HCT116 (cell line): ENCODE data around the gene HK2. TPM values are rescaled to one million over a fixed set of nuclear protein-coding genes. Genes with fewer than 3 reads are reported as not detected.

Source experiments
- ATAC-seq: fragments of 200-7000 bp; cut with Tn5 transposase; 2 replicates; pipeline ENCODE4 v1.9.1; 2020; ENCODE audit warnings: mild to moderate bottlenecking, moderate library complexity
- BruUV-seq: library from RNA; stranded (reverse); fragments of 400-500 nt; replicated peaks from 2 replicates; lab custom pipeline; 2021; lab: Mats Ljungman, UMichigan
- CTCF ChIA-PET: fragments of 300-600 bp; sonication (Branson Sonifier 250); formaldehyde crosslinking; loops from one replicate; lab custom pipeline; 2021; ENCODE audit warnings: antibody characterized with exemption; lab: Charles Lee
- POLR2A ChIA-PET: fragments of 300-600, 350-600 bp; sonication (Branson Sonifier 250); formaldehyde crosslinking; loops from one replicate; lab custom pipeline; 2021; ENCODE audit warnings: antibody characterized with exemption; lab: Charles Lee
- RAD21 ChIA-PET, 2 experiments: fragments of 300-600 bp; sonication (Branson Sonifier 250); formaldehyde crosslinking; loops; one replicate each; lab custom pipeline; 2023; ENCODE audit warnings: low total read pairs in 2 of 2; ENCODE audit not compliant: uncharacterized antibody in 2 of 2, unreplicated experiment in 2 of 2, low non-redundant PET in 1 of 2; lab: Charles Lee
- DNase-seq: peaks from one replicate; pipeline ENCODE4 v3.0.0-alpha.2; 2010; ENCODE audit warnings: low read depth, low spot score
- H2AFZ ChIP-seq: fragments of 200-600 bp; shearing (Covaris generic), sonication (generic); 2 replicates; pipeline ENCODE4 v1.6.1; 2017; ENCODE audit warnings: low read depth, mixed run types, mixed read lengths, antibody characterized with exemption, low read length; ENCODE audit not compliant: poor library complexity, severe bottlenecking
- H3K27ac ChIP-seq: 2 replicates; pipeline ENCODE4 v1.5.1; 2012; ENCODE audit warnings: low read depth, low read length
- H3K27me3 ChIP-seq: fragments of 200-600 bp; sonication (generic); 2 replicates; pipeline ENCODE4 v1.6.1; 2016; ENCODE audit warnings: mixed run types, low read length, mixed read lengths; ENCODE audit not compliant: insufficient read depth
- H3K36me3 ChIP-seq, 2 experiments: fragments of 200-500 bp in 1 of 2; fragments of 200-600 bp in 1 of 2; sonication (Bioruptor generic) in 1 of 2; sonication (generic) in 1 of 2; 2 replicates each; pipeline versions ENCODE4 v1.5.1 to v1.6.1; 2014 to 2016; ENCODE audit warnings: low read length in 2 of 2, inconsistent platforms in 1 of 2, mixed read lengths in 1 of 2, mixed run types in 1 of 2; ENCODE audit not compliant: insufficient read depth in 2 of 2, control insufficient read depth in 1 of 2
- H3K4me1 ChIP-seq, 2 experiments: fragments of 200-600 bp in 1 of 2; sonication (generic) in 1 of 2; 2 replicates each; pipeline versions ENCODE4 v1.5.1 to v1.6.1; 2012 to 2017; ENCODE audit warnings: low read length in 2 of 2, inconsistent platforms in 1 of 2, mild to moderate bottlenecking in 1 of 2, mixed read lengths in 1 of 2, mixed run types in 1 of 2, moderate library complexity in 1 of 2; ENCODE audit not compliant: insufficient read depth in 2 of 2, control insufficient read depth in 1 of 2
- H3K4me2 ChIP-seq: fragments of 200-600 bp; sonication (generic); 2 replicates; pipeline ENCODE4 v1.6.1; 2017; ENCODE audit warnings: mixed run types, low read length, mixed read lengths
- H3K4me3 ChIP-seq, 2 experiments: fragments of 200-600 bp in 1 of 2; sonication (generic) in 1 of 2; replicated peaks in 1 of 2; 2 replicates each; pipeline ENCODE4 v1.5.1; 2011 to 2016; ENCODE audit warnings: low read length in 2 of 2, control low read depth in 1 of 2, low read depth in 1 of 2, mild to moderate bottlenecking in 1 of 2, mixed read lengths in 1 of 2, mixed run types in 1 of 2
- H3K79me2 ChIP-seq: fragments of 200-600 bp; sonication (generic); 2 replicates; pipeline ENCODE4 v1.6.1; 2017; ENCODE audit warnings: mild to moderate bottlenecking, mixed run types, low read length, moderate library complexity, mixed read lengths; ENCODE audit not compliant: insufficient read depth
- H3K9ac ChIP-seq: fragments of 200-600 bp; sonication (generic); 2 replicates; pipeline ENCODE4 v1.6.1; 2016; ENCODE audit warnings: low read length, mixed read lengths
- H3K9me2 ChIP-seq: fragments of 200-600 bp; sonication (generic), shearing (Covaris generic); 2 replicates; pipeline ENCODE4 v1.6.1; 2017; ENCODE audit warnings: mixed run types, mild to moderate bottlenecking, moderate library complexity; ENCODE audit not compliant: insufficient read depth
- H3K9me3 ChIP-seq, 2 experiments: fragments of 200-500 bp in 1 of 2; fragments of 200-600 bp in 1 of 2; sonication (Bioruptor generic) in 1 of 2; sonication (generic) in 1 of 2; 2 replicates each; pipeline ENCODE4 v1.6.1; 2014 to 2017; ENCODE audit warnings: low read length in 2 of 2, mixed read lengths in 2 of 2, inconsistent platforms in 1 of 2, low read depth in 1 of 2, mild to moderate bottlenecking in 1 of 2, mixed run types in 1 of 2, moderate library complexity in 1 of 2; ENCODE audit not compliant: control insufficient read depth in 1 of 2, insufficient read depth in 1 of 2
- H4K20me1 ChIP-seq: fragments of 200-600 bp; sonication (generic), shearing (Covaris generic); 2 replicates; pipeline ENCODE4 v1.6.1; 2017; ENCODE audit warnings: mixed run types, mild to moderate bottlenecking, moderate library complexity; ENCODE audit not compliant: insufficient read depth
- CBX3 ChIP-seq: IDR thresholded peaks from 2 replicates; pipeline ENCODE4 v1.6.1; 2012; ENCODE audit warnings: low read depth
- CEBPB ChIP-seq: IDR thresholded peaks from 2 replicates; pipeline ENCODE4 v1.6.1; 2012; ENCODE audit warnings: low read depth
- CTCF ChIP-seq, 3 experiments: fragments of 200-600 bp in 1 of 3; sonication (generic) in 1 of 3; IDR thresholded peaks in 2 of 3; conservative IDR thresholded peaks in 1 of 3; 2 replicates each; pipeline ENCODE4 v1.5.1; 2012 to 2017; ENCODE audit warnings: low read depth in 2 of 3, low read length in 2 of 3, antibody characterized with exemption in 1 of 3, borderline replicate concordance in 1 of 3, control low read depth in 1 of 3, mild to moderate bottlenecking in 1 of 3, mixed read lengths in 1 of 3, mixed run types in 1 of 3, moderate library complexity in 1 of 3; ENCODE audit not compliant: insufficient read depth in 1 of 3
- EGR1 ChIP-seq: IDR thresholded peaks from 2 replicates; pipeline ENCODE4 v1.6.1; 2012; ENCODE audit warnings: low read depth
- ELF1 ChIP-seq: IDR thresholded peaks from 2 replicates; pipeline ENCODE4 v1.6.1; 2012; ENCODE audit warnings: low read depth, borderline replicate concordance
- EZH2 ChIP-seq: fragments of 200-600 bp; sonication (generic); IDR thresholded peaks from 2 replicates; pipeline ENCODE4 v1.6.1; 2017; ENCODE audit warnings: antibody characterized with exemption, mixed run types
- FOSL1 ChIP-seq: IDR thresholded peaks from 2 replicates; pipeline ENCODE4 v1.6.1; 2012; ENCODE audit warnings: low read depth
- JUND ChIP-seq: IDR thresholded peaks from 2 replicates; pipeline ENCODE4 v1.6.1; 2012
- POLR2A ChIP-seq: IDR thresholded peaks from 2 replicates; pipeline ENCODE4 v1.7.0; 2011; ENCODE audit warnings: borderline replicate concordance; ENCODE audit not compliant: insufficient read depth, insufficient read length; ENCODE audit errors: extremely low read depth
- POLR2AphosphoS5 ChIP-seq: IDR thresholded peaks from 2 replicates; pipeline ENCODE4 v1.6.1; 2011; ENCODE audit warnings: mild to moderate bottlenecking, low read depth, low read length, moderate library complexity
- RAD21 ChIP-seq: IDR thresholded peaks from 2 replicates; pipeline ENCODE4 v1.6.1; 2012; ENCODE audit warnings: low read depth, mild to moderate bottlenecking
- REST ChIP-seq: IDR thresholded peaks from 2 replicates; pipeline ENCODE4 v1.6.1; 2012; ENCODE audit warnings: low read depth
- SIN3A ChIP-seq: IDR thresholded peaks from 2 replicates; pipeline ENCODE4 v1.6.1; 2012; ENCODE audit warnings: low read depth
- SP1 ChIP-seq: IDR thresholded peaks from 2 replicates; pipeline ENCODE4 v1.6.1; 2012; ENCODE audit warnings: low read depth
- SRF ChIP-seq: IDR thresholded peaks from 2 replicates; pipeline ENCODE4 v1.6.1; 2012; ENCODE audit warnings: low read depth
- TCF7L2 ChIP-seq: IDR thresholded peaks from 2 replicates; pipeline ENCODE4 v1.7.0; 2011; ENCODE audit warnings: borderline replicate concordance, inconsistent platforms; ENCODE audit not compliant: insufficient read depth, insufficient read length; ENCODE audit errors: extremely low read depth
- YY1 ChIP-seq: IDR thresholded peaks from 2 replicates; pipeline ENCODE4 v1.6.1; 2011; ENCODE audit warnings: low read length, low read depth, moderate library complexity, mild to moderate bottlenecking; ENCODE audit not compliant: insufficient replicate concordance; ENCODE audit errors: extremely low read depth
- ZBTB33 ChIP-seq: IDR thresholded peaks from 2 replicates; pipeline ENCODE4 v1.6.1; 2011; ENCODE audit warnings: mild to moderate bottlenecking, low read length, moderate library complexity; ENCODE audit not compliant: insufficient replicate concordance; ENCODE audit errors: extremely low read depth
- ZFX ChIP-seq: fragments of 450-650 bp; IDR thresholded peaks from 2 replicates; pipeline ENCODE4 v1.6.1; 2017
- ZNF274 ChIP-seq: fragments of 200-500 bp; sonication (Bioruptor generic); IDR thresholded peaks from 2 replicates; pipeline ENCODE4 v1.6.1; 2014; ENCODE audit warnings: mild to moderate bottlenecking, low read depth, low read length, inconsistent platforms
- intact Hi-C: fragments of 100-400 bp; cut with micrococcal nuclease; formaldehyde crosslinking; loops from 2 replicates; pipeline ENCODE4 v1.10.0; 2022
- total RNA-seq: library from RNA; stranded (reverse); gene quantifications from one replicate; pipeline ENCODE4 v1.2.1, GENCODE V29; 2021; ENCODE audit not compliant: unreplicated experiment

The HK2 gene
- total RNA-seq, 1 experiment from 2014 or later, result 42.5 TPM

GRCh38 chr2:74895001-74895400 is 61.1 kb downstream of the HK2 start:
- ATAC-seq (no peak), DNase-seq (no peak)
- no TSS peak for BruUV-seq
- H3K9ac ChIP-seq, result no peak overlapping the region
- H3K4me1 ChIP-seq, result peaks cover 0 to 15% of the 10 kb centered on the region in 2 experiments; a peak in 2 of 4 replicates
- POLR2A ChIA-PET, result no interaction called here
- no peak overlapping the region for H3K4me3 ChIP-seq
- no peaks in the 10 kb centered on the region for H3K27me3 ChIP-seq
- intact Hi-C loops, result no loop called here
- no peaks in the 10 kb centered on the region for H3K79me2 ChIP-seq
- TF ChIP-seq ELF1 (no peak), CEBPB (no peak), CTCF (IDR thresholded peaks at IDR 0.05 in 2 of 3, conservative IDR thresholded peaks at IDR 0.05 in 1 of 3; ENCODE audit: borderline replicate concordance in 1 of 3, insufficient read depth in 1 of 3, low read depth in 2 of 3, low read length in 2 of 3) (no peak), SRF (no peak), POLR2AphosphoS5 (no peak), EGR1 (no peak), TCF7L2 (no peak), SP1 (no peak), ZFX (no peak), RAD21 (no peak), CBX3 (no peak), ZNF274 (no peak), JUND (no peak), YY1 (no peak), EZH2 (no peak), POLR2A (no peak), REST (no peak), SIN3A (no peak), FOSL1 (no peak), ZBTB33 (no peak)
- no peaks in the 10 kb centered on the region for H3K9me2 ChIP-seq
- CTCF ChIA-PET, result no interaction called here
- no peaks in the 10 kb centered on the region for H3K9me3 ChIP-seq
- H4K20me1 ChIP-seq, result no peaks in the 10 kb centered on the region
- RAD21 ChIA-PET, result no interaction called here
- H3K36me3 ChIP-seq, result peaks cover 6 to 9% of the 10 kb centered on the region in 2 experiments
- H3K4me2 ChIP-seq, result no peak overlapping the region
- H2AFZ ChIP-seq, result no peak overlapping the region
- H3K27ac ChIP-seq, result no peak overlapping the region
